ENCODE measurements around the gene HHLA2.

- TF ChIP-seq, protein P1, sequence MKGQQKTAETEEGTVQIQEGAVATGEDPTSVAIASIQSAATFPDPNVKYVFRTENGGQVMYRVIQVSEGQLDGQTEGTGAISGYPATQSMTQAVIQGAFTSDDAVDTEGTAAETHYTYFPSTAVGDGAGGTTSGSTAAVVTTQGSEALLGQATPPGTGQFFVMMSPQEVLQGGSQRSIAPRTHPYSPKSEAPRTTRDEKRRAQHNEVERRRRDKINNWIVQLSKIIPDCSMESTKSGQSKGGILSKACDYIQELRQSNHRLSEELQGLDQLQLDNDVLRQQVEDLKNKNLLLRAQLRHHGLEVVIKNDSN (IDR thresholded peaks at IDR 0.05): no peak
- no peak for TF ChIP-seq REST (IDR thresholded peaks at IDR 0.05; ENCODE audit: low read depth)
- no peak for TF ChIP-seq EP300 (IDR thresholded peaks at IDR 0.05; ENCODE audit: borderline replicate concordance)
- no peak for TF ChIP-seq ZBTB7A (IDR thresholded peaks at IDR 0.05; ENCODE audit: low read depth)
- no peak for TF ChIP-seq TCF12 (IDR thresholded peaks at IDR 0.05; ENCODE audit: low read depth)
- TF ChIP-seq CREB1 (IDR thresholded peaks at IDR 0.05; ENCODE audit: low read depth): no peak
- TF ChIP-seq YY1 (IDR thresholded peaks at IDR 0.05; ENCODE audit: low read depth): no peak
- no peak for TF ChIP-seq EGR1 (IDR thresholded peaks at IDR 0.05)
- TF ChIP-seq MAX (IDR thresholded peaks at IDR 0.05): no peak
- TF ChIP-seq CEBPB (IDR thresholded peaks at IDR 0.05): no peak
- TF ChIP-seq RAD21 (IDR thresholded peaks at IDR 0.05; ENCODE audit: low read depth): no peak
- TF ChIP-seq FOXM1 (IDR thresholded peaks at IDR 0.05; ENCODE audit: borderline replicate concordance, low read depth): no peak
- TF ChIP-seq TEAD4 (IDR thresholded peaks at IDR 0.05): no peak
These were observed 7.2 kb upstream of the HHLA2 start for GRCh38 chr3:108289159-108289558.
